Liver (tissue), 9 donors: ENCODE data around the gene ANKDD1B. TPM values are rescaled to one million over a fixed set of nuclear protein-coding genes. Genes with fewer than 3 reads are reported as not detected.
"Not testable (repeated sequence)": the region's sequence is repeated elsewhere in the genome, so short reads cannot be mapped to it uniquely, and the experiment has no call there.

Experiments used
- DNase-seq: peaks from one replicate; pipeline ENCODE4 v3.0.0-alpha.2; 2017; ENCODE audit warnings: low spot score
- H3K27ac ChIP-seq, 2 donors: one replicate each; pipeline ENCODE4 v1.7.0; 2013; ENCODE audit warnings: inconsistent platforms in 2 of 2, low read length in 2 of 2, control low read depth in 1 of 2, low read depth in 1 of 2, mild to moderate bottlenecking in 1 of 2
- H3K27me3 ChIP-seq, 4 donors: one replicate each; pipeline versions ENCODE4 v1.6.1 to v1.7.0; 2013; ENCODE audit warnings: low read length in 3 of 4, inconsistent platforms in 1 of 4, mild to moderate bottlenecking in 1 of 4, moderate library complexity in 1 of 4; ENCODE audit not compliant: control insufficient read depth in 4 of 4, insufficient read depth in 4 of 4
- H3K36me3 ChIP-seq, 4 donors: one replicate each; pipeline versions ENCODE4 v1.6.1 to v1.7.0; 2013; ENCODE audit warnings: low read length in 3 of 4, mild to moderate bottlenecking in 3 of 4, low read depth in 1 of 4, moderate library complexity in 1 of 4; ENCODE audit not compliant: control insufficient read depth in 4 of 4, insufficient read depth in 3 of 4
- H3K4me1 ChIP-seq, 4 donors: one replicate each; pipeline versions ENCODE4 v1.6.1 to v1.7.0; 2013; ENCODE audit warnings: low read length in 3 of 4, mild to moderate bottlenecking in 3 of 4, moderate library complexity in 1 of 4; ENCODE audit not compliant: control insufficient read depth in 4 of 4, insufficient read depth in 4 of 4
- H3K4me3 ChIP-seq, 3 donors: one replicate each; pipeline versions ENCODE4 v1.6.1 to v1.7.0; 2013; ENCODE audit warnings: low read length in 3 of 3, control low read depth in 1 of 3, low read depth in 1 of 3, mild to moderate bottlenecking in 1 of 3
- H3K9ac ChIP-seq, 2 donors: one replicate each; pipeline ENCODE4 v1.7.0; 2013; ENCODE audit warnings: low read length in 2 of 2, mild to moderate bottlenecking in 2 of 2, moderate library complexity in 2 of 2, control low read depth in 1 of 2, low read depth in 1 of 2
- H3K9me3 ChIP-seq, 4 donors: one replicate each; pipeline versions ENCODE4 v1.6.1 to v1.7.0; 2013; ENCODE audit warnings: low read length in 3 of 4; ENCODE audit not compliant: control insufficient read depth in 4 of 4
- EGR1 ChIP-seq, 2 donors: IDR thresholded peaks; 2 replicates each; pipeline ENCODE4 v1.6.1; 2016 to 2018; ENCODE audit warnings: antibody characterized with exemption in 2 of 2, low read depth in 2 of 2
- FOXA1 ChIP-seq: IDR thresholded peaks from 2 replicates; pipeline ENCODE4 v1.6.1; 2016; ENCODE audit warnings: antibody characterized with exemption
- FOXA2 ChIP-seq: IDR thresholded peaks from 2 replicates; pipeline ENCODE4 v1.6.1; 2016; ENCODE audit warnings: antibody characterized with exemption
- GABPA ChIP-seq, 2 donors: IDR thresholded peaks in 1 of 2; conservative IDR thresholded peaks in 1 of 2; 2 replicates each; pipeline ENCODE4 v1.6.1; 2016; ENCODE audit warnings: antibody characterized with exemption in 2 of 2, mild to moderate bottlenecking in 1 of 2, moderate library complexity in 1 of 2
- HNF4A ChIP-seq, 2 donors: conservative IDR thresholded peaks; 2 replicates each; pipeline ENCODE4 v1.6.1; 2016; ENCODE audit warnings: antibody characterized with exemption in 2 of 2, mild to moderate bottlenecking in 2 of 2
- HNF4G ChIP-seq: IDR thresholded peaks from 2 replicates; pipeline ENCODE4 v1.6.1; 2016; ENCODE audit warnings: antibody characterized with exemption
- JUND ChIP-seq, 2 donors: IDR thresholded peaks; 2 replicates each; pipeline ENCODE4 v1.6.1; 2016; ENCODE audit warnings: antibody characterized with exemption in 2 of 2
- MAX ChIP-seq: IDR thresholded peaks from 2 replicates; pipeline ENCODE4 v1.6.1; 2016; ENCODE audit warnings: antibody characterized with exemption
- NR2F2 ChIP-seq: IDR thresholded peaks from 2 replicates; pipeline ENCODE4 v1.6.1; 2016; ENCODE audit warnings: antibody characterized with exemption
- RAD21 ChIP-seq, 2 donors: IDR thresholded peaks; 2 replicates each; pipeline ENCODE4 v1.6.1; 2016; ENCODE audit warnings: antibody characterized with exemption in 2 of 2, mild to moderate bottlenecking in 2 of 2
- REST ChIP-seq: IDR thresholded peaks from 2 replicates; pipeline ENCODE4 v1.6.1; 2016; ENCODE audit warnings: antibody characterized with exemption, mild to moderate bottlenecking
- RXRA ChIP-seq, 2 donors: IDR thresholded peaks; 2 replicates each; pipeline ENCODE4 v1.6.1; 2017 to 2018; ENCODE audit warnings: antibody characterized with exemption in 2 of 2, mild to moderate bottlenecking in 1 of 2
- SP1 ChIP-seq: IDR thresholded peaks from 2 replicates; pipeline ENCODE4 v1.6.1; 2018; ENCODE audit warnings: antibody characterized with exemption, mild to moderate bottlenecking
- TAF1 ChIP-seq: conservative IDR thresholded peaks from 2 replicates; pipeline ENCODE4 v1.6.1; 2016; ENCODE audit warnings: antibody characterized with exemption, mild to moderate bottlenecking
- YY1 ChIP-seq: IDR thresholded peaks from 2 replicates; pipeline ENCODE4 v1.6.1; 2016; ENCODE audit warnings: antibody characterized with exemption, mild to moderate bottlenecking
- WGBS: extraction: QIAGEN DNeasy Blood & Tissue Kit; methylation state at CpG from one replicate; pipeline ENCODE4 v1.1.7; 2013; 5-methylcytosine and 5-hydroxymethylcytosine counted together
- polyA plus RNA-seq, 2 donors: library from polyadenylated mRNA; stranded (reverse) in 1 of 2; unstranded in 1 of 2; fragments of 200-250 nt in 1 of 2; fragments of >200 nt in 1 of 2; fragmentation: Nextera tagmentation in 1 of 2; extraction: Ambion mirVana in 1 of 2; gene quantifications; one replicate each; pipeline versions ENCODE4 v1.2.1 to v1.2.3, GENCODE V29; 2013 to 2015
- total RNA-seq, 2 donors: library from RNA; depleted of rRNA; stranded (reverse); fragments of >200 nt; gene quantifications; one replicate each; pipeline ENCODE4 v1.2.3, GENCODE V29; 2014
- TF ChIP-seq, protein P1 (sequence below): IDR thresholded peaks from 2 replicates; pipeline ENCODE4 v1.6.1; 2016; ENCODE audit warnings: antibody characterized with exemption
- TF ChIP-seq, protein P2 (sequence below): fragments of 150-350 bp; IDR thresholded peaks from 2 replicates; pipeline ENCODE4 v1.5.1; 2017; ENCODE audit warnings: improper control_type of control experiment, low read depth, low read length; ENCODE audit not compliant: missing input control
- donor health status: healthy.
- donor health status: healthy.
- donor health status: healthy.
- donor health status: healthy.
- donor health status: healthy.

Gene ANKDD1B
- total and polyA plus RNA-seq, 4 donors, result 0.05 to 1.4 (median 0.52) TPM

DNA sequence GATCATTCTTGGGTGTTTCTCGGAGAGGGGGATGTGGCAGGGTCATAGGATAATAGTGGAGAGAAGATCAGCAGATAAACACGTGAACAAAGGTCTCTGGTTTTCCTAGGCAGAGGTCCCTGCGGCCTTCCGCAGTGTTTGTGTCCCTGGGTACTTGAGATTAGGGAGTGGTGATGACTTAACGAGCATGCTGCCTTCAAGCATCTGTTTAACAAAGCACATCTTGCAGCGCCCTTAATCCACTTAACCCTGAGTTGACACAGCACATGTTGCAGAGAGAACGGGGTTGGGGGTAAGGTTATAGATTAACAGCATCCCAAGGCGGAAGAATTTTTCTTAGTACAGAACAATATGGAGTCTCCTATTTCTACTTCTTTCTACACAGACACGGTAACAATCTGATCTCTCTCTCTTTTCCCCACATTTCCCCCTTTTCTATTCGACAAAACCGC, 368 bp upstream of the ANKDD1B start:
- H3K9ac ChIP-seq, H3K36me3 ChIP-seq, H3K9me3 ChIP-seq, H3K27me3 ChIP-seq, H3K27ac ChIP-seq, DNase-seq: not testable (repeated sequence)
- peak in 1 of 2 donors; percentile 11 for TF ChIP-seq HNF4A (conservative IDR thresholded peaks at IDR 0.05)
- Histone ChIP-seq H3K4me3 (peak overlapping the region in 2 of 3 donors; percentile 71), H3K4me1 (peaks cover 5 to 12% (median 6%) of the 10 kb centered on the region in 4 donors)
- 18% methylated on average over 11 of the region's 11 CpGs for WGBS

DNA sequence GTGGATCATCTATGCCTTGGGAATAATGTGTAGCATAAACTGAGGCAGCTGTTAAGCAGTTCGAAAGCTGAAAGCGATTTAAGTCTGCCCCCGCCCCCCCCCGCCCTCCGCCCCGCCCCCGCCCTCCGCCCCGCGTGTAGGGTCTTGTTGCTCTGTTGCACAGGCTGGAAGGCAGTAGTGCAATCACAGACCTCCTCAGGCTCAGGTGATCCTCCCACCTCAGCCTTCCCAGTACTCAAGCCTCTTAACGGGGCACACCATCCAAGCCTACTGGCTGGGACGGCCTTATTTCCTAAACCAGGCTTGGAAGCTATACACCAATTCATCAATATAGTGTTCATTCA, 945 bp downstream of the ANKDD1B start:
- no peaks in the 10 kb centered on the region for H3K36me3 ChIP-seq
- TF ChIP-seq MAX, result no peak
- no peak for TF ChIP-seq JUND (IDR thresholded peaks at IDR 0.05)
- no peak for TF ChIP-seq YY1
- TF ChIP-seq, protein P1, sequence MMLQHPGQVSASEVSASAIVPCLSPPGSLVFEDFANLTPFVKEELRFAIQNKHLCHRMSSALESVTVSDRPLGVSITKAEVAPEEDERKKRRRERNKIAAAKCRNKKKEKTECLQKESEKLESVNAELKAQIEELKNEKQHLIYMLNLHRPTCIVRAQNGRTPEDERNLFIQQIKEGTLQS, result no peak
- no peak for TF ChIP-seq EGR1 (IDR thresholded peaks at IDR 0.05; ENCODE audit: low read depth in 2 of 2)
- TF ChIP-seq REST, result no peak
- H3K27ac ChIP-seq, result no peak overlapping the region
- peaks cover 5 to 12% (median 6%) of the 10 kb centered on the region in 4 donors for H3K4me1 ChIP-seq
- H3K27me3 ChIP-seq, result no peaks in the 10 kb centered on the region
- DNase-seq, result no peak
- 91% methylated on average over 12 of the region's 12 CpGs for WGBS
- peak overlapping the region in 2 of 3 donors; percentile 67 to 71 for H3K4me3 ChIP-seq
- no peaks in the 10 kb centered on the region for H3K9me3 ChIP-seq
- H3K9ac ChIP-seq, result no peak overlapping the region

- Histone ChIP-seq H3K27me3 (no peaks in the 10 kb centered on the region), H3K4me3 (no peak overlapping the region), H3K27ac (no peak overlapping the region), H3K4me1 (peaks cover 5 to 12% (median 6%) of the 10 kb centered on the region in 4 donors), H3K9ac (no peak overlapping the region), H3K9me3 (no peaks in the 10 kb centered on the region), H3K36me3 (no peaks in the 10 kb centered on the region)
- TF ChIP-seq SP1 (no peak), GABPA (IDR thresholded peaks at IDR 0.05 in 1 of 2, conservative IDR thresholded peaks at IDR 0.05 in 1 of 2) (no peak), JUND (IDR thresholded peaks at IDR 0.05) (no peak), EGR1 (IDR thresholded peaks at IDR 0.05; ENCODE audit: low read depth in 2 of 2) (no peak), RAD21 (IDR thresholded peaks at IDR 0.05) (no peak), RXRA (IDR thresholded peaks at IDR 0.05) (no peak), MAX (no peak), HNF4A (conservative IDR thresholded peaks at IDR 0.05) (no peak), FOXA1 (no peak), REST (no peak), YY1 (no peak), NR2F2 (no peak), FOXA2 (no peak), HNF4G (no peak), TAF1 (no peak)
- TF ChIP-seq, protein P2, sequence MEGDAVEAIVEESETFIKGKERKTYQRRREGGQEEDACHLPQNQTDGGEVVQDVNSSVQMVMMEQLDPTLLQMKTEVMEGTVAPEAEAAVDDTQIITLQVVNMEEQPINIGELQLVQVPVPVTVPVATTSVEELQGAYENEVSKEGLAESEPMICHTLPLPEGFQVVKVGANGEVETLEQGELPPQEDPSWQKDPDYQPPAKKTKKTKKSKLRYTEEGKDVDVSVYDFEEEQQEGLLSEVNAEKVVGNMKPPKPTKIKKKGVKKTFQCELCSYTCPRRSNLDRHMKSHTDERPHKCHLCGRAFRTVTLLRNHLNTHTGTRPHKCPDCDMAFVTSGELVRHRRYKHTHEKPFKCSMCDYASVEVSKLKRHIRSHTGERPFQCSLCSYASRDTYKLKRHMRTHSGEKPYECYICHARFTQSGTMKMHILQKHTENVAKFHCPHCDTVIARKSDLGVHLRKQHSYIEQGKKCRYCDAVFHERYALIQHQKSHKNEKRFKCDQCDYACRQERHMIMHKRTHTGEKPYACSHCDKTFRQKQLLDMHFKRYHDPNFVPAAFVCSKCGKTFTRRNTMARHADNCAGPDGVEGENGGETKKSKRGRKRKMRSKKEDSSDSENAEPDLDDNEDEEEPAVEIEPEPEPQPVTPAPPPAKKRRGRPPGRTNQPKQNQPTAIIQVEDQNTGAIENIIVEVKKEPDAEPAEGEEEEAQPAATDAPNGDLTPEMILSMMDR, result no peak
- TF ChIP-seq, protein P1, result no peak
- 95% methylated on average over 3 of the region's 3 CpGs for WGBS
- DNase-seq, result no peak
Observed at GRCh38 chr5:75612901-75613300, 1.6 kb downstream of the ANKDD1B start.
